OCI-LY3 (cell line): Measurements from ENCODE around the gene GPLD1.
"Not testable (repeated sequence)": the region's sequence is repeated elsewhere in the genome, so short reads cannot be mapped to it uniquely, and the experiment has no call there.

Source experiments
- H2AFZ ChIP-seq: fragments of 200-600, 300-600 bp; shearing (Covaris generic); 2 replicates; pipeline ENCODE4 v1.6.0; 2014; ENCODE audit warnings: antibody characterized with exemption, low read depth, low read length
- H3K27ac ChIP-seq: fragments of 200-600, 300-600 bp; sonication (generic); 2 replicates; pipeline ENCODE4 v1.5.1; 2014; ENCODE audit warnings: mild to moderate bottlenecking, low read length, moderate library complexity, mixed read lengths
- H3K27me3 ChIP-seq: fragments of 200-600, 300-600 bp; sonication (generic); 2 replicates; pipeline ENCODE4 v1.6.1; 2014; ENCODE audit warnings: low read depth, low read length, mixed read lengths
- H3K36me3 ChIP-seq: fragments of 200-600, 300-600 bp; sonication (generic); replicated peaks from 2 replicates; pipeline ENCODE3; 2014; ENCODE audit warnings: low read depth, low read length, mixed read lengths
- H3K4me1 ChIP-seq: fragments of 300-600, 200-600 bp; sonication (generic); 2 replicates; pipeline ENCODE4 v1.6.1; 2014; ENCODE audit warnings: low read length, mixed read lengths
- H3K4me2 ChIP-seq: fragments of 200-600, 300-600 bp; sonication (generic); 2 replicates; pipeline ENCODE4 v1.6.1; 2014; ENCODE audit warnings: low read length, mixed read lengths
- H3K4me3 ChIP-seq: fragments of 300-600, 200-600 bp; sonication (generic); 2 replicates; pipeline ENCODE4 v1.5.1; 2014; ENCODE audit warnings: antibody characterized with exemption, mild to moderate bottlenecking, low read length, moderate library complexity
- H3K79me2 ChIP-seq: fragments of 300-600, 200-600 bp; shearing (Covaris generic); 2 replicates; pipeline ENCODE4 v1.6.1; 2014; ENCODE audit warnings: mild to moderate bottlenecking, low read length, mixed read lengths
- H3K9ac ChIP-seq: fragments of 300-600, 200-600 bp; shearing (Covaris generic); 2 replicates; pipeline ENCODE4 v1.6.0; 2014; ENCODE audit warnings: mild to moderate bottlenecking, low read length, moderate library complexity
- H3K9me3 ChIP-seq: fragments of 200-600, 300-600 bp; shearing (Covaris generic); 2 replicates; pipeline ENCODE4 v1.6.1; 2014; ENCODE audit warnings: low read length, mixed read lengths; ENCODE audit not compliant: insufficient read depth
- H4K20me1 ChIP-seq: fragments of 200-600, 300-600 bp; sonication (generic); 2 replicates; pipeline ENCODE4 v1.6.1; 2016; ENCODE audit warnings: low read length, mixed read lengths; ENCODE audit not compliant: insufficient read depth
- CTCF ChIP-seq: fragments of 200-600, 300-600 bp; sonication (generic); IDR thresholded peaks from 2 replicates; pipeline ENCODE4 v1.5.1; 2014; ENCODE audit warnings: antibody characterized with exemption, low read length, low read depth
- EZH2phosphoT487 ChIP-seq: fragments of 200-600 bp; shearing (Covaris generic); IDR thresholded peaks from 2 replicates; pipeline ENCODE4 v1.6.1; 2018; ENCODE audit warnings: antibody characterized with exemption, mixed run types, low read depth

The GPLD1 gene

GRCh38 chr6:24425091-24425490 lies 64.3 kb downstream of the GPLD1 start:
- H3K9ac ChIP-seq, result no peak overlapping the region
- peaks cover 25% of the 10 kb centered on the region for H3K36me3 ChIP-seq
- no peaks in the 10 kb centered on the region for H3K27me3 ChIP-seq

GRCh38 chr6:24419526-24419925 lies 69.9 kb downstream of the GPLD1 start:
- Histone ChIP-seq H4K20me1 (no peaks in the 10 kb centered on the region), H3K4me3 (no peak overlapping the region), H3K4me2 (no peak overlapping the region), H3K27ac (no peak overlapping the region), H3K36me3 (peaks cover 36% of the 10 kb centered on the region), H2AFZ (no peak overlapping the region), H3K9me3 (no peaks in the 10 kb centered on the region), H3K9ac (no peak overlapping the region), H3K4me1 (no peaks in the 10 kb centered on the region), H3K79me2 (no peaks in the 10 kb centered on the region), H3K27me3 (no peaks in the 10 kb centered on the region)
- TF ChIP-seq EZH2phosphoT487 (no peak), CTCF (no peak)

More at GRCh38 chr6:24425091-24425490, 64.3 kb downstream of the GPLD1 start:
- Histone ChIP-seq H3K4me2 (no peak overlapping the region), H4K20me1 (no peaks in the 10 kb centered on the region), H3K79me2 (no peaks in the 10 kb centered on the region), H3K9me3 (no peaks in the 10 kb centered on the region), H3K4me3 (no peak overlapping the region), H3K4me1 (no peaks in the 10 kb centered on the region), H3K27ac (no peak overlapping the region), H2AFZ (no peak overlapping the region)
- TF ChIP-seq EZH2phosphoT487, result no peak
- TF ChIP-seq CTCF, result no peak

- Histone ChIP-seq H3K9me3 (no peaks in the 10 kb centered on the region), H3K9ac (no peak overlapping the region), H3K27me3 (no peaks in the 10 kb centered on the region), H4K20me1 (no peaks in the 10 kb centered on the region), H3K4me3 (no peak overlapping the region), H3K4me2 (no peak overlapping the region), H3K79me2 (no peaks in the 10 kb centered on the region), H3K27ac (no peak overlapping the region), H3K4me1 (no peaks in the 10 kb centered on the region), H3K36me3 (peaks cover 42% of the 10 kb centered on the region), H2AFZ (no peak overlapping the region)
- TF ChIP-seq CTCF, result no peak
- no peak for TF ChIP-seq EZH2phosphoT487
These were observed 73.6 kb downstream of the GPLD1 start for GRCh38 chr6:24415753-24416152.

DNA sequence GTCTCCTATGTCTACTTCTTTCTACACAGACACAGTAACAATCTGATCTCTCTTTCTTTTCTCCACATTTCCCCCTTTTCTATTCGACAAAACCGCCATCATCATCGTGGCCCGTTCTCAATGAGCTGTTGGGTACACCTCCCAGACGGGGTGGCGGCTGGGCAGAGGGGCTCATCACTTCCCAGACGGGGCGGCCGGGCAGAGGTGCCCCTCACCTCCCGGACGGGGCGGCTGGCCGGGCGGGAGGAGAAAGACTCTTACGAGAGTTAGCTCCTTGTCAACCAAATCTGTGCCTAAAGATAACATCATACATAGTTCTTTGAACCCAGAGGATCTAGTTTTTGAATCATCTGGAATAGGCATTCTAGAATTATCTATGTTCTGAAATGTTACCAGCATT lies 74.8 kb downstream of the GPLD1 start:
- peaks cover 39% of the 10 kb centered on the region for H3K36me3 ChIP-seq
- not testable (repeated sequence) for H3K4me2 ChIP-seq, H3K27ac ChIP-seq, H3K27me3 ChIP-seq, H3K9ac ChIP-seq, H3K79me2 ChIP-seq, H3K9me3 ChIP-seq, H4K20me1 ChIP-seq, H3K4me1 ChIP-seq, H3K4me3 ChIP-seq, H2AFZ ChIP-seq

DNA sequence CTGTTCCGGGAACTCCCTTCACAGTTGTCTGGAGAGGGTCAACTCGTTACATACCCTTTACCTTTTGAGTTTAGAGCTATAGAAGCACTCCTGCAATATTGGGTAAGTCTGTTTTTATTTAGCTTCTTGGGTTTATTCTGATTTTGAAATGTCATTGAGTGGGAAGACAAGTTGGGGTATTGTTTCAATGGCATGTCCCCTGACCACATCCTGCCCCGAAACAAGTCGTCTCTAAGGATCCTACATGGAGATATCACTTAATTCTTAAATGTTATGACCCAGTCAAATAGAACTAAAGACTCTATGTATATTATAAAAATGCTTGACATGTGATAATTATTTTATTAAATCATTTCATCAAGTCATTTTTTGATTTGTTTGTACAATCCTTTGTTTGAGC lies 77.1 kb downstream of the GPLD1 start:
- Histone ChIP-seq H3K27me3 (no peaks in the 10 kb centered on the region), H3K27ac (no peak overlapping the region), H3K4me3 (no peak overlapping the region), H3K9ac (no peak overlapping the region), H3K79me2 (0 out of 2 replicates have a peak, but pooled peaks cover 2% of the 10 kb centered on the region), H3K4me2 (no peak overlapping the region), H2AFZ (no peak overlapping the region), H3K9me3 (no peaks in the 10 kb centered on the region), H3K4me1 (peaks cover 17% of the 10 kb centered on the region), H4K20me1 (0 out of 2 replicates have a peak, but pooled peaks cover 4% of the 10 kb centered on the region), H3K36me3 (peaks cover 45% of the 10 kb centered on the region)
- no peak for TF ChIP-seq EZH2phosphoT487
- TF ChIP-seq CTCF, result no peak
